HG03045 (cell line): ENCODE data around the gene TMEM259.

Source experiments
- ATAC-seq: cut with Tn5 transposase; IDR thresholded peaks from one replicate; pipeline ENCODE4 v1.9.1; 2021; ENCODE audit warnings: mild to moderate bottlenecking, moderate library complexity; ENCODE audit not compliant: unreplicated experiment

Gene TMEM259

GRCh38 chr19:1017906-1018305 lies 3.0 kb downstream of the TMEM259 start:
- no peak for ATAC-seq

DNA sequence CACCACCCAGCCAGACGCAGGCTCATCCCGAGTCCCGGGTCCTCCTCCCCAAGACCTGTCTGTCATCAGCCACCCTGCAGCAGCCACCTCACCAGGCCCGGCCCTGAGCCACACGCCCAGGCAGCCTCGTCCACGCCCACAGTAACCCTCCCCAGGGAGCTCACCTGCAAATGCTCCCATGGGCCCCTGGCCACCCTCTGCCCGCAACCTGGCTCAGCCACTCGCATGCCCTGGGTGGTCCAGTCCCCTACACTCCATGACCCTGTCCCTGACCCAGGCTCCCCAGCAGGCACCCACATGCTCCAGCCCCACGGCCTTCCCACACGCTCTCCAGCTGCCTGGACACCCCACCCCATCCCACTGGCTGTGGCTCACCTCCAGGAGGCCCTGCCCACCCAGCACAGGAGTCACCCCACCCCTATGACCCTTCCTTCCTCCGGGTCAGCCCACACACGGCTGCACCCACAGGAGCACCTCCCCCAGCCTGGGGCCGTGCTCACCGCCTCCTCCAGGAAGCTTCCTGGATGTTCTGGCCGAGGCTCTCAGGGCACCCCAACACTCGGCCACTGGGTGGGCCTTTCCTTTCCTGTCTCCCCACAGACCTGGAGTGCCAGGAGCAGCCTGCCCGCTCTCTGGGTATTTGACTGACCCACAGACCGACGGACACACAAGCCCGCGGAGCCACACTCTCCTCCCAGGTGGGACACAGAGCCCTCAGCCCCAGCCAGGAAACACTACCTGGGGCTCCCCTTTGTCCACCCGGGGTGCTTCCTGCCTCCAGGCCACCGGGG lies 3.6 kb downstream of the TMEM259 start:
- ATAC-seq: no peak

DNA sequence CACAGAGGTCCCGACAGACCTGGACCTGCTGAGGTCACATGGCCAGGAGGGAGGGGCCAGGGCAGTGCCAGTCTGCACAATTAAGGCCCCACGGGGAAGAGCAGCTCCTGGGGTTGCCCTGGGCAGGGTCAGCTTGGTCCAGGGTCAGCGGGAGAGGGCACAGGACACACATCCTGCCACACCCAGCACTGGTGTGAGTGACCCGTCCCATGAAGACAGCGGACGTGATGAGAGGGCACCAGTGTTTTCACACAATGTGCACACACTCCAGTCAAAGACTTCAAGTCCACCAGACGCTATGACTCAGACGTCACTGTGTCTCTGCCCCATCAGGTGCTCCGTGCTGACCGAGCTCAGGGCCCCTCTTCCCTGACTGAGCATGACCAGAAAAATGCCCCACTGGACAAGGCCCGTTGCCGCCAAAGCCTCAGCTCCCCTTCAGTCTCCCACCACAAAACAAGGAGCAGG lies 4.2 kb downstream of the TMEM259 start:
- no peak for ATAC-seq

GRCh38 chr19:1015782-1016646 lies 4.9 kb downstream of the TMEM259 start:
- no peak for ATAC-seq

- no peak for ATAC-seq
Measured at GRCh38 chr19:1015061-1015781, 5.7 kb downstream of the TMEM259 start.

GRCh38 chr19:1014161-1015060 lies 6.5 kb downstream of the TMEM259 start:
- no peak for ATAC-seq

DNA sequence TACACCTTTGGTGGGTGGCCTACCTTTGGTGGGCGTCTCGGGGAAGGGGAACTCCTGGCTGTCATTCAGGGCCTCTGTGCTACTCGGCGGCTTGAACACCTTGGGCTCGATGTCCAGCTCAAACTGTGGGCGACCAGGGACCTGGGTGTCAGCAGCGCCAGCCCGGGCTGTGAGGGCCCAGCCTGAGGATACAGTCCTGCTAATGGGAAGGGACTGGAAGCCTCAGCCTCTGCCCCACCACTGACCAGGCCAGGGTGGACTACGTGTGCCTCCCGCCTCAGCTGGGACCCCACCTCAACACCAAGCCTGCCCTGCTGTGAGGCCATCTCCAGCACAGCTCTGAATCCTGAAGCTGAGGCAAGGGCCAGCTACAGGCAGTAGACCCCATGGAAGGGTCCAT lies 7.7 kb downstream of the TMEM259 start:
- no peak for ATAC-seq

- no peak for ATAC-seq
Measured at GRCh38 chr19:1012334-1012733, 8.6 kb downstream of the TMEM259 start.

DNA sequence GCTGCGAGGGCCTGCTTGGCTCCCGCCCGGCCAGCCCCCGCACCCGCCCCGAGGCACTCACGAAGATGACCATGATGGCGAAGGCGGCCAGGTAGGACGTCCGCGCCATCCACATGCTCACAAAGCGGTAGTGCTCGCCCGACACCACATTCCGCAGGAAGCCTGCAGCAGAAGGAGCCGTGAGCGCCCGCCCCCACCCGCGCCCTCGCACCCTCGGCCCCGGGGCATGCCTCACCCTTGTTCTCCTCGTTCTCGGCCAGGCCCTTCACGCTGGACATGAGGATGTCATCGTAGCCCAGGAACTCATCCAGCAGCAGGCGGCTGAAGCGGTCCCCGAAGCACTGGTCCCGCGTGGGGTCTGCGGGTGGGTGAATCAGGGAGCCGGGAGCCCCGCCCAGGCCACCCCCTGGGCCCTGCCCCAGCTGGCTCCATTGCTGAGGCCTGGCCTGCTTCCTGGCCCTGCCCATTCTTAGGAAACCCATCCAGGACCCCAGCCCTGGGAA lies 9.0 kb downstream of the TMEM259 start:
- ATAC-seq: no peak

- ATAC-seq: no peak
Measured at GRCh38 chr19:1010586-1011510, 10.1 kb downstream of the TMEM259 start.

DNA sequence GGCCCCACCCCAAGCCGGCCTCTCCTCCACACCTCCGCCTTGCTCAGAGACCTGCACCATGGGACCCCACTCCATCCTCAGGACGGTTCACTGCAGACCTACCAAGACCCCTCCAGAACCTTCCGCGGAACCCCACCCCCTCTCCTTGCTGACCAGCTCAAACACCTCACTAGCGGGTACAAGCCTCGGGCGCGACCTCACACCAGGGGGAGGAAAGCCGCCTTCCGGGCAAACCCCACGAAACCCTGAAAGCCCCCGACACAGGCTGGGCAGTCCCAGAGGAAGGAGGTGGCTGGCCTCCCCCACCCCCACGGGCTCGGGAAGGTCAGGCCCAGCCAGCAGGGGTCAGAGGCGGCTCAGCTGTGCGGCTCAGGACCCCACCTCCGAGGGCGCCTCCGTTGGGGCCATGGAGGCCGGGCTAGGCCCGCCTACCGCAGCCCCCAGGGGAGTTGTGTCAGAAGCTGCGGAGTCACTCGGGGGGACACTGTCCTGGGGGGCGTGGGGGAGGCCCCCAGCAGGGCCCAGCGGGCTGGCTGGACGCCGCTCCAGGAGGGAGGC lies 10.9 kb downstream of the TMEM259 start:
- no peak for ATAC-seq

DNA sequence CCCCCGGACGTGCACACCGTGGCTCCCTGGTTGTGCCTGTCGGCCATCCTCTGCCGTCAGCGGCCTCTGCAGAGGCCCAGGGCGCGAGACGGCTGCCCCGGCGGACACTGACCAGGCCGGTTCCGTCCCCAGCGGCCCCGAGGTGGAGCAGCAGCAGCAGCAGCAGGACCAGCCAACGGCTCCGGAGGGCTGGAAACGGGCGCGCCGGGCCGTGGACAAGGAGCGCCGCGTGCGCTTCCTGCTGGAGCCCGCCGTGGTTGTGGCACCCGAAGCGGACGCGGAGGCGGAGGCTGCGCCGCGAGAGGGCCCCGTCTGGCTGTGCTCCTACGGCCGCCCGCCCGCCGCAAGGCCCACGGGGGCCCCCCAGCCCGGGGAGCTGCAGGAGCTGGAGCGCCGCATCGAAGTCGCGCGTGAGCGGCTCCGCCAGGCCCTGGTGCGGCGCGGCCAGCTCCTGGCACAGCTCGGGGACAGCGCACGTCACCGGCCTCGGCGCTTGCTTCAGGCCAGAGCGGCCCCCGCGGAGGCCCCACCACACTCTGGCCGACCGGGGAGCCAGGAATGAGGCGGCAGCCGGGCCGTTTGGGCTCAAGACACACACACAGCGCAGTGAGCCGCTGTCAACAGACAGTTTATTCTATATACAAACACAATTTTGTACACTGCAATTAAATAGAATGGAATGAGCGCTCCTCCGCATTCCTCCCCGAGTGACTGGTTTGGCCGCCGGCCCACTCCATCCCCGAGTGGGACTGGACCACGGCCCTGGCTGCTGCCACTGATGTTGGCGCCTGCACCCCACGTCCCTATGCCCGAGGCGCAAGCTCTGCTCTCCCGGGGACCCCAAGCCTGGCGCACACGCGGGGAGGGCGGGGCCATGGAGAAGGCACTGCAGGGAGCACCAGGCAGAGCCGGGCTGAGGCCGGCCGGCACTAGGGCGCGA lies 11.6 kb downstream of the TMEM259 start:
- ATAC-seq: no peak

DNA sequence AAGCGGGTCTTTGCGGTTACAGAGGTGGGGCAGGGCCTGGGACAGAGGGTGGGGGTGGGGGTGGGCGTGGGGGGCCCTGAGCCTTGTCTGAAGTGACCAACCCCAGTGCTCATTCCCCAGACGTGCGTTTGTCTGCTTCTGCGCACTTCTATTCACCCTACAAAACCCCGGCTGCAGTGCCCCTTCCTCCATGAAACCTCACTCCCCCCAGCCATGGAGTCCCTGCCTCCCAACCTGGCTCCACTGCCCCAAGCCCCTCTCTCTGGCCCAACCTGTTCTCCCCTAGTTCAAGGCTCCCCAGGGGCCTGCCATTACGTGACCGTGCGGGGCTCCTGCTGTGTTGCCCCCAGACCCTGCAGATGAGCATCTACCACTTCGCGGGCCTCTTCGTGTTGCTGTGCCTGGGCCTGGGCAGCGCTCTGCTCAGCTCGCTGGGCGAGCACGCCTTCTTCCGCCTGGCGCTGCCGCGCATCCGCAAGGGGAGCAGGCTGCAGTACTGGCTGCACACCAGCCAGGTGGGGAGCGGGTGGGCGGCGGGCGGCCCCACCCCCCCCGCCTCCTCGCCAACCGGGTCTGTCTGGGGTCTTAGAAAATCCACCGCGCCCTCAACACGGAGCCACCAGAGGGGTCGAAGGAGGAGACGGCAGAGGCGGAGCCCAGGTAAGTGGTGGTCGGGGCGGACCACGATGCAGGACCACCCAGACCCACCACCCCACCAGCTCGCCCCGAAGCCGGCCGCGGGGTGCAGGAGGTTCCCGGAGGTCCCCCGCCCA lies 12.5 kb downstream of the TMEM259 start:
- ATAC-seq: no peak

GRCh38 chr19:1007399-1008251 lies 13.3 kb downstream of the TMEM259 start:
- no peak for ATAC-seq

- ATAC-seq: no peak
Measured at GRCh38 chr19:1006711-1007398, 14.1 kb downstream of the TMEM259 start.
